ENCODE data around the gene UBE2F. TPM values are rescaled to one million over a fixed set of nuclear protein-coding genes. Genes with fewer than 3 reads are reported as not detected.
A peak's percentile ranks its signal among the peaks of the same experiment; 100 is the strongest.

Gene UBE2F
- total and polyA plus RNA-seq, 2 of the 4 experiments (the other 2 are of a cell fraction) = 44.6 to 59.8 TPM

- peaks cover 35% of the 10 kb centered on the region for H3K9me1 ChIP-seq (ENCODE audit: insufficient read depth, low read length)
- dilution Hi-C loops (cut with HindIII; ENCODE audit: low sequenced_read_pairs, unreplicated experiment) (no loop called here), intact Hi-C loops (cut with micrococcal nuclease) (no loop called here), in situ Hi-C loops (cut with MboI; ENCODE audit: low sequenced_read_pairs) (no loop called here)
- POLR2A ChIA-PET (ENCODE audit: unreplicated experiment) = no interaction called here
- H3K4me3 ChIP-seq (ENCODE audit: insufficient read depth, low read depth, low read length) = no peak overlapping the region
- no peak overlapping the region for H2BK20ac ChIP-seq (ENCODE audit: low read depth, low read length)
- DNase-seq = peak; percentile 89
- no peak overlapping the region for H3K4me2 ChIP-seq (ENCODE audit: low read depth, low read length)
- WGBS, 2 experiments (ENCODE audit: extremely low coverage in 2 of 2, insufficient read length in 1 of 2) = 71% methylated on average over 3 of the region's 8 CpGs; no CpG with 5 or more reads in 1 of the 2 experiments
- peak overlapping the region; percentile 52 for H2AFZ ChIP-seq (replicated peaks; ENCODE audit: low read length, poor library complexity)
- no peak overlapping the region for H2BK15ac ChIP-seq (ENCODE audit: low read depth, low read length)
- no TSS peak for BruUV-seq (replicated peaks)
- H4K91ac ChIP-seq (ENCODE audit: insufficient read depth, low read depth, low read length) = no peak overlapping the region
- TF ChIP-seq, protein P1, sequence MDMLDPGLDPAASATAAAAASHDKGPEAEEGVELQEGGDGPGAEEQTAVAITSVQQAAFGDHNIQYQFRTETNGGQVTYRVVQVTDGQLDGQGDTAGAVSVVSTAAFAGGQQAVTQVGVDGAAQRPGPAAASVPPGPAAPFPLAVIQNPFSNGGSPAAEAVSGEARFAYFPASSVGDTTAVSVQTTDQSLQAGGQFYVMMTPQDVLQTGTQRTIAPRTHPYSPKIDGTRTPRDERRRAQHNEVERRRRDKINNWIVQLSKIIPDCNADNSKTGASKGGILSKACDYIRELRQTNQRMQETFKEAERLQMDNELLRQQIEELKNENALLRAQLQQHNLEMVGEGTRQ (IDR thresholded peaks at IDR 0.05; ENCODE audit: low read depth, low read length) = peak; percentile 75
- TF ChIP-seq ELK1 (IDR thresholded peaks at IDR 0.05; ENCODE audit: borderline replicate concordance, low read depth, low read length) = no peak
- TF ChIP-seq BHLHE40 (IDR thresholded peaks at IDR 0.05; ENCODE audit: low read depth, low read length) = peak; percentile 58; the same call in 1 of the 2 replicates
- no peak for TF ChIP-seq CHD1 (IDR thresholded peaks at IDR 0.05; ENCODE audit: low read depth, low read length)
- TF ChIP-seq, protein P2, sequence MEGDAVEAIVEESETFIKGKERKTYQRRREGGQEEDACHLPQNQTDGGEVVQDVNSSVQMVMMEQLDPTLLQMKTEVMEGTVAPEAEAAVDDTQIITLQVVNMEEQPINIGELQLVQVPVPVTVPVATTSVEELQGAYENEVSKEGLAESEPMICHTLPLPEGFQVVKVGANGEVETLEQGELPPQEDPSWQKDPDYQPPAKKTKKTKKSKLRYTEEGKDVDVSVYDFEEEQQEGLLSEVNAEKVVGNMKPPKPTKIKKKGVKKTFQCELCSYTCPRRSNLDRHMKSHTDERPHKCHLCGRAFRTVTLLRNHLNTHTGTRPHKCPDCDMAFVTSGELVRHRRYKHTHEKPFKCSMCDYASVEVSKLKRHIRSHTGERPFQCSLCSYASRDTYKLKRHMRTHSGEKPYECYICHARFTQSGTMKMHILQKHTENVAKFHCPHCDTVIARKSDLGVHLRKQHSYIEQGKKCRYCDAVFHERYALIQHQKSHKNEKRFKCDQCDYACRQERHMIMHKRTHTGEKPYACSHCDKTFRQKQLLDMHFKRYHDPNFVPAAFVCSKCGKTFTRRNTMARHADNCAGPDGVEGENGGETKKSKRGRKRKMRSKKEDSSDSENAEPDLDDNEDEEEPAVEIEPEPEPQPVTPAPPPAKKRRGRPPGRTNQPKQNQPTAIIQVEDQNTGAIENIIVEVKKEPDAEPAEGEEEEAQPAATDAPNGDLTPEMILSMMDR (conservative IDR thresholded peaks at IDR 0.05; ENCODE audit: low read depth, low read length) = 0 out of 2 replicates have a peak, but pooled peaks have one; percentile 4
- no peak for TF ChIP-seq FOS (IDR thresholded peaks at IDR 0.05; ENCODE audit: low read depth, low read length)
- TF ChIP-seq RCOR1 (IDR thresholded peaks at IDR 0.05; ENCODE audit: insufficient replicate concordance, low read length) = no peak
- TF ChIP-seq MAZ (IDR thresholded peaks at IDR 0.05; ENCODE audit: borderline replicate concordance, low read depth, low read length) = no peak
- no peak for TF ChIP-seq NFE2L2 (IDR thresholded peaks at IDR 0.05; ENCODE audit: low read depth, low read length)
- no peak for TF ChIP-seq SMC3 (IDR thresholded peaks at IDR 0.05; ENCODE audit: low read depth, low read length)
- peak; percentile 23; the same call in 1 of the 2 replicates for TF ChIP-seq CEBPB (IDR thresholded peaks at IDR 0.05; ENCODE audit: low read depth, low read length)
- TF ChIP-seq MAFK (IDR thresholded peaks at IDR 0.05; ENCODE audit: low read depth, low read length) = no peak
- peak; percentile 76; the same call in 1 of the 2 replicates for TF ChIP-seq MXI1 (IDR thresholded peaks at IDR 0.05; ENCODE audit: borderline replicate concordance, low read depth, low read length)
- peak; percentile 8; the same call in 1 of the 2 replicates for TF ChIP-seq RAD21 (IDR thresholded peaks at IDR 0.05; ENCODE audit: low read length)
- TF ChIP-seq POLR2A (IDR thresholded peaks at IDR 0.05; ENCODE audit: low read depth, low read length) = no peak
- TF ChIP-seq RFX5 (IDR thresholded peaks at IDR 0.05; ENCODE audit: low read depth, low read length) = no peak
- no peak overlapping the region for H3K9ac ChIP-seq (ENCODE audit: low read depth, low read length)
- peaks cover 16% of the 10 kb centered on the region for H3K36me3 ChIP-seq (ENCODE audit: control insufficient read depth, insufficient read depth, low read length)
- H3K9me3 ChIP-seq (ENCODE audit: control insufficient read depth, insufficient read depth, low read length) = no peaks in the 10 kb centered on the region
- H3K4ac ChIP-seq (ENCODE audit: low read depth, low read length) = peak overlapping the region; percentile 58; the same call in 1 of the 2 replicates
- CTCF ChIA-PET = no interaction called here
- H3K56ac ChIP-seq (ENCODE audit: extremely low read depth, insufficient read depth, low read length) = no peak overlapping the region
- peaks cover 12% of the 10 kb centered on the region for H3K4me1 ChIP-seq (ENCODE audit: control insufficient read depth, insufficient read depth, low read length)
- no peak overlapping the region for H4K8ac ChIP-seq (ENCODE audit: low read depth in 2 of 2, low read length in 2 of 2)
- H2BK5ac ChIP-seq (ENCODE audit: low read depth, low read length, poor library complexity, severe bottlenecking) = peak overlapping the region; percentile 38
- H4K5ac ChIP-seq (ENCODE audit: low read depth, low read length) = no peak overlapping the region
- H2BK120ac ChIP-seq (ENCODE audit: low read depth, low read length) = no peak overlapping the region
- H3K79me1 ChIP-seq (ENCODE audit: low read depth in 1 of 2, low read length in 2 of 2) = peaks cover 15 to 55% of the 10 kb centered on the region in 2 experiments; a peak in 3 of 4 replicates
- no peak overlapping the region for H3K27ac ChIP-seq (ENCODE audit: insufficient read depth, low read length)
- H3K18ac ChIP-seq (ENCODE audit: low read depth, low read length) = no peak overlapping the region
- ATAC-seq (ENCODE audit: low read depth) = peak; percentile 64
- H4K20me1 ChIP-seq (ENCODE audit: insufficient read depth, low read length) = no peaks in the 10 kb centered on the region; the same call in 1 of the 2 replicates
- H3K27me3 ChIP-seq (ENCODE audit: control insufficient read depth, insufficient read depth, low read length) = no peaks in the 10 kb centered on the region
- H2AK5ac ChIP-seq (ENCODE audit: low read depth, low read length) = peak overlapping the region; percentile 7; the same call in 1 of the 2 replicates
- no peak overlapping the region for H2AK9ac ChIP-seq (replicated peaks; ENCODE audit: low read depth, low read length, poor library complexity)
- 0 out of 2 replicates have a peak overlapping the region, but pooled peaks have one; percentile 0 for H3K23ac ChIP-seq (ENCODE audit: low read depth, low read length)
- H3K14ac ChIP-seq (replicated peaks; ENCODE audit: low read depth, low read length) = no peak overlapping the region
Measured at GRCh38 chr2:238024986-238025385, 58.2 kb downstream of the UBE2F start.
